Mononuclear cell (primary cell): ENCODE measurements around the gene GSTM1. TPM values are rescaled to one million over a fixed set of nuclear protein-coding genes. Genes with fewer than 3 reads are reported as not detected.
A peak's percentile ranks its signal among the peaks of the same experiment; 100 is the strongest.

Experiments used
- H3K27me3 ChIP-seq: 2 replicates; pipeline ENCODE4 v1.6.0; 2011; ENCODE audit warnings: low read length, control low read depth; ENCODE audit not compliant: insufficient read depth
- H3K4me1 ChIP-seq: 2 replicates; pipeline ENCODE4 v1.5.1; 2011; ENCODE audit warnings: mild to moderate bottlenecking, low read length, control low read depth; ENCODE audit not compliant: insufficient read depth
- H3K4me3 ChIP-seq: 2 replicates; pipeline ENCODE4 v1.5.1; 2011; ENCODE audit warnings: mild to moderate bottlenecking, low read length, moderate library complexity
- H3K9me3 ChIP-seq: 2 replicates; pipeline ENCODE4 v1.5.1; 2011; ENCODE audit warnings: low read depth, mild to moderate bottlenecking, control low read depth, low read length
- total RNA-seq: library from RNA; depleted of rRNA; stranded (reverse); fragments of >200 nt; gene quantifications from one replicate; pipeline ENCODE4 v1.2.3, GENCODE V29; 2012

The GSTM1 gene
- total RNA-seq, 1 donor, result not detected

GRCh38 chr1:109724933-109725332 lies 37.3 kb downstream of the GSTM1 start:
- no peaks in the 10 kb centered on the region for H3K4me1 ChIP-seq
- H3K9me3 ChIP-seq, result no peaks in the 10 kb centered on the region
- no peaks in the 10 kb centered on the region for H3K27me3 ChIP-seq
- H3K4me3 ChIP-seq, result no peak overlapping the region

GRCh38 chr1:109725510-109725909 lies 37.9 kb downstream of the GSTM1 start:
- Histone ChIP-seq H3K27me3 (no peaks in the 10 kb centered on the region), H3K9me3 (no peaks in the 10 kb centered on the region), H3K4me3 (no peak overlapping the region), H3K4me1 (no peaks in the 10 kb centered on the region)

GRCh38 chr1:109726007-109726406 lies 38.4 kb downstream of the GSTM1 start:
- Histone ChIP-seq H3K4me3 (no peak overlapping the region), H3K9me3 (no peaks in the 10 kb centered on the region), H3K4me1 (no peaks in the 10 kb centered on the region), H3K27me3 (no peaks in the 10 kb centered on the region)

DNA sequence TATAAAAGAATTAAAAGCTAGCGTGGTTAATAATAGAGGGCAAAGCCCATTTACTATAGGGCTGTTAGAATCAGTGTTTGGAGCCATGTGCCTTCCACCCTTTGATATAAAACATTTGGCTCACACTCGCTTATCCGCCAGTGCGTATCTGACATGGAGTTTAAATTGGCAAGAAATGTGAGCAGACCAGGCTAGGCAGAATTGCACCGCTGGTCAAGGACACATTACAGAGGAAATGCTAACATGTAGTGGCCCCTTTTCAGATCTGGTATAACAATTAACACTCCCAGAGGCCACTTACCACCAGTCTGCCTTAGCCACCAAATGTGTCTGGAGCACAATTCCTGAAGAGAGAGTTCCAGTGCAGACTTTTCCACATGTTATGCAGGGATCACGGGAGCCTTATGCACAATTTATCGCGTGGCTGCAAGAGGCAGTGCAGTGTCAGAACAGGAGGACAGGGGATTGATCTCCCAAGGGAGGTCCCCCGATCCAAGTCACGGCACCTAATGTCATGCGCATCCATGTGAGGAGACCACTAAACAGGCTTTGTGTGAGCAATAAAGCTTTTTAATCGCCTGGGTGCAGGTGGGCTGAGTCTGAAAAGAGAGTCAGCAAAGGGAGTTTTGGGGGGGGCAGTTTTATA lies 39.2 kb downstream of the GSTM1 start:
- Histone ChIP-seq H3K9me3 (no peaks in the 10 kb centered on the region), H3K27me3 (no peaks in the 10 kb centered on the region), H3K4me3 (no peak overlapping the region), H3K4me1 (no peaks in the 10 kb centered on the region)

DNA sequence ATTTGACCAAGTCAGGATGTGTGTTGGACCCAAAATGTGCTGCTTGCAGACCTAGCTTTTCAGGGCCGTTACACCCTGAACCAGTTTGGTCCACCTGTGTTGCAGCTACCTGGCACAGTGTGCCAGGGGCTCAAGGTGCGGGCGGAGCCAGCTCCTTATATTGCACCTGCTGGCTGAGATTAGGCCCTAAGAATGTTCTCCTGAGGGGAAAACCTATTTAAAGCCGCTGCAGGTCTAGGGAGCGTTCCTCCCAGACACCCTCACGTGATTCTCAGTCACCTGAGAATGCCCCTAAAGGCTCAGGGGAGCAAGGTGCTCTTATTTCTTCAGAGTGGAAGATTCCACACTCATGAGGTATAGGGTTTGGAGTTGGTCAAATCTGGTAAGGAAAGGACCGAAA lies 41.3 kb downstream of the GSTM1 start:
- H3K4me3 ChIP-seq, result no peak overlapping the region
- no peaks in the 10 kb centered on the region for H3K9me3 ChIP-seq
- H3K27me3 ChIP-seq, result no peaks in the 10 kb centered on the region
- no peaks in the 10 kb centered on the region for H3K4me1 ChIP-seq

GRCh38 chr1:109730666-109731065 lies 43.0 kb downstream of the GSTM1 start:
- Histone ChIP-seq H3K4me3 (no peak overlapping the region), H3K27me3 (no peaks in the 10 kb centered on the region), H3K9me3 (no peaks in the 10 kb centered on the region), H3K4me1 (no peaks in the 10 kb centered on the region)

- Histone ChIP-seq H3K9me3 (no peaks in the 10 kb centered on the region), H3K4me1 (no peaks in the 10 kb centered on the region), H3K4me3 (no peak overlapping the region), H3K27me3 (peaks cover 3% of the 10 kb centered on the region)
Observed at GRCh38 chr1:109732390-109732881, 44.8 kb downstream of the GSTM1 start.

DNA sequence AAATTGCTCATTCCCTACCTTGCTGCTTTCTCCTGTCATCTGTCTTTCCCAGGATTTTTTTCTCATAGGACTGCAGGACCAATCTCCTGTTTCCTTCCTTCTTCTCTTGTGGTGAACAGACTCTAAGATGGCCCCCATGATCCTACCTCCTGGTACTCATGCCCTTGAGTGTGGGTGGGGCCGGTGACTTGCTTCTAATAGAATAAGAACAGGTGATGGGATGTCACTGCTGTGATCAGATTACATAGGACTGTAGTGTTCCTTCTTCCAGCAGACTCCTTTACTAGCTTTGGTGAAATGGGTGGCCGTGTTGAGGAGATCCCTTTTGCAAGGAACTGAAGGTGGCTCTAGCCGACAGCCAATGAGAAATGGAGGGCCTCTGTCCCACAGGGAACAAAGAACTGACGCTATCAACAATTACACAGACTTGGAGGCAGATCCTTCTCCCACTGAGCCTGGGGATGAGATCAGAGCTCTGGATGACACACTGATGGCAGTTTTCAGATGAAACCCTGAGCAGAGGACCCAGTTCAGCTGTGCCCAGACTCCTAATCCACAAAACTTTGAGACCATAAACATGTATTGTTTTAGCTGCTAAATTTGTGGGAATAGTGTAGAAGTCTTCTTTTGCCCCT lies 45.7 kb downstream of the GSTM1 start:
- Histone ChIP-seq H3K9me3 (no peaks in the 10 kb centered on the region), H3K27me3 (peaks cover 8% of the 10 kb centered on the region), H3K4me3 (no peak overlapping the region), H3K4me1 (no peaks in the 10 kb centered on the region)

GRCh38 chr1:109739738-109740614 lies 52.4 kb downstream of the GSTM1 start:
- Histone ChIP-seq H3K4me1 (peaks cover 10% of the 10 kb centered on the region), H3K4me3 (peak overlapping the region; percentile 49), H3K9me3 (no peaks in the 10 kb centered on the region), H3K27me3 (peaks cover 29% of the 10 kb centered on the region)

DNA sequence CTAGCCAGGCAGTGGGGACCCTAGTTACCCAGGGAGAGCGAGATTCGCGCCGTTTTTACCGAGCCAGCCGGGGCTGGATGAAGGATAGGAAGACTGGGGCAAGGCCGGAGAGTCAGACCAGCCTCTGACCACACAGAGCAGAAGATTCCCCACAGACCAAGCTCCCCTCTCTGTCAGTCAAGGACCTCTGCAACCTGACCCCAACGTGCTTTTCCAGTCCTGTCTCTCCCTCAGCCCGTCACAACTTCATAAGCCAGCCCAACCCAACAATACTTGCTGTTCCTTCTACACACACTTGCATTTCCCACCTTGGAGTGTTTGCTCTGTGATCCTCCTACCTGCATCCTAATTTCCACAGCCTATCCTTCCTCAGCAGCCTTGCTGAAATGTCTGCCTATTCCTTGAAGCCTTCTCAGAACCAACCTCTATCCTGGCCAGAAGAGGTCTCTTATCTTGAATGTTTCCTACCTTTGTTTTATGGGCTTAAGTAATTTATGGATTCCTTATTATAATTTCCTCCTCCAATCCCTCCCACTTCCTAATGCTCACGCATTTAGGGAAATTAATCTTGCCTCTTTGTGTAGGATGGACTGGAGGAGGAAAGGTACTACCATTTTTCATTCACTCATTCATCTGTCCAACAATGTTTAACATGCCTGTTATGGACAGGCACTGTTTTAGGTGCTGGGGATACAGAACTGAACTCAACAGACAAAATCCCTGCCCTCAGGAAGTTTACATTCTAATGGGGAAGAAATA lies 53.2 kb downstream of the GSTM1 start, which contains the start of gene GSTM3:
GSTM3 (minus strand) TSS at position 424 of the 759 bp plus-strand sequence. CDS start 751 bp downstream, outside the sequence.
- peaks cover 10% of the 10 kb centered on the region for H3K4me1 ChIP-seq
- H3K4me3 ChIP-seq, result peak within 1 kb of the TSS; percentile 49
- H3K27me3 ChIP-seq, result peaks cover 29% of the 10 kb centered on the region
- no peaks in the 10 kb centered on the region for H3K9me3 ChIP-seq

Other genes with a start within 250 kb of the GSTM1 start
- gene SYPL2, start 221.3 kb upstream of the GSTM1 start, total RNA-seq, result not detected
- gene ATXN7L2, start 203.9 kb upstream of the GSTM1 start, total RNA-seq, result 4.4 TPM
- 7.9 TPM for gene CYB561D1, start 193.7 kb upstream of the GSTM1 start, total RNA-seq
- 9.2 TPM for gene AMIGO1, start 178.1 kb upstream of the GSTM1 start, total RNA-seq
- gene GPR61, start 147.9 kb upstream of the GSTM1 start, total RNA-seq, result 0.94 TPM
- 8.9 TPM for gene GNAI3, start 139.2 kb upstream of the GSTM1 start, total RNA-seq
- gene GNAT2, start 68.2 kb upstream of the GSTM1 start, total RNA-seq, result not detected
- 108 TPM for gene AMPD2, start 68.0 kb upstream of the GSTM1 start, total RNA-seq
- 8.4 TPM for gene GSTM4, start 31.7 kb upstream of the GSTM1 start, total RNA-seq
- 16.1 TPM for gene GSTM2, start 19.8 kb upstream of the GSTM1 start, total RNA-seq
- gene GSTM5, start 24.4 kb downstream of the GSTM1 start, total RNA-seq, result not detected
- gene GSTM3, start 53.2 kb downstream of the GSTM1 start, total RNA-seq, result 7.5 TPM
- not detected for gene EPS8L3, start 76.1 kb downstream of the GSTM1 start, total RNA-seq
- gene CSF1, start 223.0 kb downstream of the GSTM1 start, total RNA-seq, result 10.2 TPM